Measurements from ENCODE around the gene G6PC2. TPM values are rescaled to one million over a fixed set of nuclear protein-coding genes. Genes with fewer than 3 reads are reported as not detected.

Gene G6PC2
- total and polyA plus RNA-seq, 2 experiments from 2014 or later, result not detected

DNA sequence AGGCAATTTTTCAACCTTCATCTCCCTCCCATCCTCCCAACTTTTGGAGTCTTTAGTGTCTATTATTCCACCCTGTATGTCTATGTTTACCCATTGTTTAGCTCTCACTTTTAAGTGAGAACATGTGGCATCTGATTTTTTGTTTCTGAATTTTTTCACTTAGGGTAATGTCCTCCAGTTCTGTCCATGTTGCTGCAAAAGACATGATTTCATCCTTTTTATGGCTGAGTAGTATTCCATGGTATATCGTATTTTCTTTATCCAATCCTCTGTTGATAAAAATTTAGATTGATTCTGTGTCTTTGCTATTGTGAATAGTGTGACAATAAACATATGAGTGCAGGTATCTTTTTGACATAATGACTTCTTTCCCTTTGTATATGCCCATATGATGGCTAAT, 48.2 kb downstream of the G6PC2 start:
- H3K9me3 ChIP-seq (ENCODE audit: low read depth), result no peaks in the 10 kb centered on the region
- H3K36me3 ChIP-seq, result no peaks in the 10 kb centered on the region
- H3K4me3 ChIP-seq, result no peak overlapping the region
- no peak overlapping the region for H3K27ac ChIP-seq
- no peaks in the 10 kb centered on the region for H3K4me1 ChIP-seq (ENCODE audit: low read depth)
- TF ChIP-seq, protein P1, sequence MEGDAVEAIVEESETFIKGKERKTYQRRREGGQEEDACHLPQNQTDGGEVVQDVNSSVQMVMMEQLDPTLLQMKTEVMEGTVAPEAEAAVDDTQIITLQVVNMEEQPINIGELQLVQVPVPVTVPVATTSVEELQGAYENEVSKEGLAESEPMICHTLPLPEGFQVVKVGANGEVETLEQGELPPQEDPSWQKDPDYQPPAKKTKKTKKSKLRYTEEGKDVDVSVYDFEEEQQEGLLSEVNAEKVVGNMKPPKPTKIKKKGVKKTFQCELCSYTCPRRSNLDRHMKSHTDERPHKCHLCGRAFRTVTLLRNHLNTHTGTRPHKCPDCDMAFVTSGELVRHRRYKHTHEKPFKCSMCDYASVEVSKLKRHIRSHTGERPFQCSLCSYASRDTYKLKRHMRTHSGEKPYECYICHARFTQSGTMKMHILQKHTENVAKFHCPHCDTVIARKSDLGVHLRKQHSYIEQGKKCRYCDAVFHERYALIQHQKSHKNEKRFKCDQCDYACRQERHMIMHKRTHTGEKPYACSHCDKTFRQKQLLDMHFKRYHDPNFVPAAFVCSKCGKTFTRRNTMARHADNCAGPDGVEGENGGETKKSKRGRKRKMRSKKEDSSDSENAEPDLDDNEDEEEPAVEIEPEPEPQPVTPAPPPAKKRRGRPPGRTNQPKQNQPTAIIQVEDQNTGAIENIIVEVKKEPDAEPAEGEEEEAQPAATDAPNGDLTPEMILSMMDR (IDR thresholded peaks at IDR 0.05; ENCODE audit: low read depth, low read length), result no peak
- no peak for DNase-seq (ENCODE audit: low read depth in 1 of 2, low spot score in 1 of 2)
- H3K27me3 ChIP-seq, result no peaks in the 10 kb centered on the region

DNA sequence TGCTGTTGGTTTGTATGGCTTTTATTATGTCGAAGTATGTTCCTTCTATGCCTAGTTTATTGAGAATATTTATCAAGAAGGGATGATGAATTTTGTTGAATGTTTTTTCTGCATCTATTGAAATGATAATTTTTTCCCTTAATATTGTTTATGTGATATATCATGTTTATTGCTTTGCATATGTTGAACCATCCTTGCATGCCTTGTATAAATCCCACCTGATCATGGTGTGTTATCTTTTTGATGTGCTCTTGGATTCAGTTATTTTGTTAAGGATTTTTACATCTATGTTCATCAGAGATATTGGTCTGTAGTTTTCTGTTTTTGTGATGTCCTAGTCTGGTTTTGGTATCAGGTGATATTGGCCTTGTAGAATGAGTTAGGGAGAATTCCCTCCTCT, 50.8 kb downstream of the G6PC2 start:
- Histone ChIP-seq H3K9me3 (ENCODE audit: low read depth) (no peaks in the 10 kb centered on the region), H3K36me3 (no peaks in the 10 kb centered on the region), H3K4me1 (ENCODE audit: low read depth) (no peaks in the 10 kb centered on the region), H3K4me3 (no peak overlapping the region), H3K27me3 (no peaks in the 10 kb centered on the region), H3K27ac (no peak overlapping the region)
- TF ChIP-seq, protein P1 (IDR thresholded peaks at IDR 0.05; ENCODE audit: low read depth, low read length), result no peak
- no peak for DNase-seq (ENCODE audit: low read depth in 1 of 2, low spot score in 1 of 2)

DNA sequence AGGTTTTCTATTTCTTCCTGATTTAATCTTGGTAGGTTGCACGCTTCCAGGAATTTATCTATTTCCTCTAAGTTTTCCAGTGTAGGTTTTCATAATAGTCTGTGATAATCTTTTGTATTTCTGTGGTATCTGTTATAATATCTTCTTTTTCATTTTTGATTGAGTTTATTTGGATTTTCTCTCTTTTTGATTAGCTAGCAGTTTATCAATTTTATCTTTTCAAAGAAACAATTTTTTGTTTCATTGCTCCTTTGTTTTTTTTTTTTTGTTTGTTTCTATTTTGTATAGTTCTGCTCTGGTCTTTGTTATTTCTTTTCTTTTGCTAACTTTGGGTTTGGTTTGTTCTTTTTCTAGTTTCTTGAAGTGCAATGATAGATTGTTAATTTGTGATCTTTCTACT, 51.3 kb downstream of the G6PC2 start:
- Histone ChIP-seq H3K4me3 (no peak overlapping the region), H3K27me3 (no peaks in the 10 kb centered on the region), H3K36me3 (no peaks in the 10 kb centered on the region), H3K9me3 (ENCODE audit: low read depth) (no peaks in the 10 kb centered on the region), H3K4me1 (ENCODE audit: low read depth) (no peaks in the 10 kb centered on the region), H3K27ac (no peak overlapping the region)
- TF ChIP-seq, protein P1 (IDR thresholded peaks at IDR 0.05; ENCODE audit: low read depth, low read length), result no peak
- no peak for DNase-seq (ENCODE audit: low read depth in 1 of 2, low spot score in 1 of 2)

DNA sequence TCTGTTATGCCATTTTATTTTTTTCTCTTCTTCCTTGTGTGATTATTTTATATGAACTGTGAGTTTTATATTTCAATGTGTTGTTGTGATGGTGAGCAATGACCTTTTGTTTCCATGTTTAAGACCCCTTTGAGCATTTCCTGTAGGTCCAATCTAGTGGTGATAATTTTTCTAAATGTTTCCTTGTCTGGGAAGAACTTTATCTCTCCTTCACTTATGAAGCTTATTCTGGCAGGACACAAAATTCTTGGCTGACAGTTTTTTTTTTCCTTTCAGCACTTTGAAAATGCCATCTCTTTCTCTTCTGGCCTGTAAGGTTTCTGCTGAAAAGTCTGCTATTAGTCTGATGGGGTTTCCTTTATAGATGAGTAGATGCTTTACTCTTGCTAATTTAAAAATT, 53.2 kb downstream of the G6PC2 start:
- no peak overlapping the region for H3K4me3 ChIP-seq
- no peaks in the 10 kb centered on the region for H3K9me3 ChIP-seq (ENCODE audit: low read depth)
- no peaks in the 10 kb centered on the region for H3K36me3 ChIP-seq
- peak in 1 of 2 donors; percentile 53 for DNase-seq (ENCODE audit: low read depth in 1 of 2, low spot score in 1 of 2)
- no peaks in the 10 kb centered on the region for H3K27me3 ChIP-seq
- H3K4me1 ChIP-seq (ENCODE audit: low read depth), result no peaks in the 10 kb centered on the region
- TF ChIP-seq, protein P1 (IDR thresholded peaks at IDR 0.05; ENCODE audit: low read depth, low read length), result no peak
- H3K27ac ChIP-seq, result no peak overlapping the region

DNA sequence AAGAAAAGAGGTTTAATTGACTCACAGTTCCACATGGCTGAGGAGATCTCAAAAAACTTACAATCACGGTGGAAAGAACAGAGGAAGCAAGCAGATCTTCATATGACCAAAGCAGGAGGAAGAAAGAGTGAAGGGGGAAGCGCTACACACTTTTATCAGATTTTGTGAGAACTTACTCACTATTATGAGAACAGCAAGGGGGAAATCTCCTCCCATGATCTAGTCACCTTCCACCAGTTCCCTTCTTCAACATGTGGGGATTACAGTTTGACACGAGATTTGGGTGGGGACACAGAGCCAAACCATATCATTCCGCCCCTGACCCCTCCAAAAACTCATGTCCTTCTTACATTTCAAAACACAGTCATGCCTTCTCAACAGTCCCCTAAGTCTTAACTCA, 54.2 kb downstream of the G6PC2 start:
- H3K9me3 ChIP-seq (ENCODE audit: low read depth), result no peaks in the 10 kb centered on the region
- H3K27ac ChIP-seq, result no peak overlapping the region
- no peaks in the 10 kb centered on the region for H3K36me3 ChIP-seq
- H3K4me3 ChIP-seq, result no peak overlapping the region
- no peaks in the 10 kb centered on the region for H3K27me3 ChIP-seq
- no peaks in the 10 kb centered on the region for H3K4me1 ChIP-seq (ENCODE audit: low read depth)
- no peak for DNase-seq (ENCODE audit: low read depth in 1 of 2, low spot score in 1 of 2)
- TF ChIP-seq, protein P1 (IDR thresholded peaks at IDR 0.05; ENCODE audit: low read depth, low read length), result no peak

DNA sequence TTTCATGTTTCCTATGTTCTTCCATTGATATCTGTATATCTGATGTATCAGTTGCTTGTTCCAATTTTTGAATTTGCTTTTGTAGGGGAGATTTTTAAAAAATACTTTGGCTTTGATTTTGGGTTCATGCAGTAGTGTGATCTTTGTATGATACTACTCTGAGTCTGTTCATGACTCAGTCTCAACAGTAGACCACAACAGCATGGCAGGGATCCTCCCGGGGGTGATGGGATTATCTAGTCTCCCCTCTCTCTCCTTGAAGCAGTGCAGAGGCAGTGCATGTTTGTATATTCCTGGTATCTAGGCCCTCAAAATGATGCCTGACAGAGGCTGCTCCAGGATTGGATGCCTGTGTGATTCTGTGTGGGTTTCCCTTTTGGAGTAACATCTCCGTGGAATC, 55.3 kb downstream of the G6PC2 start:
- H3K4me3 ChIP-seq, result no peak overlapping the region
- no peaks in the 10 kb centered on the region for H3K27me3 ChIP-seq
- DNase-seq (ENCODE audit: low read depth in 1 of 2, low spot score in 1 of 2), result no peak
- no peaks in the 10 kb centered on the region for H3K9me3 ChIP-seq (ENCODE audit: low read depth)
- TF ChIP-seq, protein P1 (IDR thresholded peaks at IDR 0.05; ENCODE audit: low read depth, low read length), result no peak
- no peaks in the 10 kb centered on the region for H3K36me3 ChIP-seq
- no peak overlapping the region for H3K27ac ChIP-seq
- no peaks in the 10 kb centered on the region for H3K4me1 ChIP-seq (ENCODE audit: low read depth)

All from cardiac muscle cell (in vitro differentiated cells and primary cell).